Measurements from ENCODE around the gene DPP3. TPM values are rescaled to one million over a fixed set of nuclear protein-coding genes. Genes with fewer than 3 reads are reported as not detected.
"Not testable (repeated sequence)": the region's sequence is repeated elsewhere in the genome, so short reads cannot be mapped to it uniquely, and the experiment has no call there.

Gene DPP3
- total RNA-seq, 1 donor from 2014 or later, result 63.3 TPM

DNA sequence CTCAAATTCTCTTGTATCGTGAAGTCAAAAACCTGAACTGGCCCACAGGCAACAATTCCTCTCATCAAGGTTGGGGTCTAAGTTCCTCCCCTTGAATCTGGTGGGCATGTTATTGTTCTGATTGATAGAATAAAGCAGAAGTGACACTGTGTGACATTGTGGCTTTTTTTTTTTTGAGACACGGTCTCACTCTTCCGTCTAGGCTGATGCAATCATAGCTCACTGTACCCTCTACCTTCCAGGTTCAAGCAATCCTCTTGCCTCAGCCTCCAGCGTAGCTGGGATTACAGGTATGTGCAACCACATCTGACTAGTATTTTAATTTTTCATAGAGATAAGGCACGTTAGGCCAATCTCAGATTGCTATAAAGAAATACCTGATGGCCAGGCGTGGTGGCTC, 22.4 kb upstream of the DPP3 start:
- CTCF ChIA-PET, result interaction anchor here (1.7 kb wide), 1 partner anchor 19 kb away, joined by 8 read pairs; the partner anchor contains the start of gene MRPL11
- no peak for DNase-seq
- POLR2A ChIA-PET, result interaction anchor here (0.6 to 2.7 kb wide), 7 partner anchors 9 to 1328 kb away, joined by 3 to 34 read pairs (median 4); partner anchors contain the start of genes DPP3, PELI3 and RBM4B
- TF ChIP-seq CTCF (IDR thresholded peaks at IDR 0.05), result no peak
- Mint-ChIP-seq H3K27ac (peak overlapping the region; percentile 79), H3K4me3 (peak overlapping the region; percentile 55), H3K4me1 (peaks cover 43% of the 10 kb centered on the region), H3K36me3 (ENCODE audit: low read depth) (no peaks in the 10 kb centered on the region), H3K27me3 (peaks cover 8% of the 10 kb centered on the region), H3K9me3 (no peaks in the 10 kb centered on the region)
- intact Hi-C loops (cut with micrococcal nuclease), result loop anchor here (1.0 kb wide), 1 partner anchor 8 kb away; the partner anchor contains the start of gene PELI3
- ATAC-seq (ENCODE audit: low read depth), result peak; percentile 72

DNA sequence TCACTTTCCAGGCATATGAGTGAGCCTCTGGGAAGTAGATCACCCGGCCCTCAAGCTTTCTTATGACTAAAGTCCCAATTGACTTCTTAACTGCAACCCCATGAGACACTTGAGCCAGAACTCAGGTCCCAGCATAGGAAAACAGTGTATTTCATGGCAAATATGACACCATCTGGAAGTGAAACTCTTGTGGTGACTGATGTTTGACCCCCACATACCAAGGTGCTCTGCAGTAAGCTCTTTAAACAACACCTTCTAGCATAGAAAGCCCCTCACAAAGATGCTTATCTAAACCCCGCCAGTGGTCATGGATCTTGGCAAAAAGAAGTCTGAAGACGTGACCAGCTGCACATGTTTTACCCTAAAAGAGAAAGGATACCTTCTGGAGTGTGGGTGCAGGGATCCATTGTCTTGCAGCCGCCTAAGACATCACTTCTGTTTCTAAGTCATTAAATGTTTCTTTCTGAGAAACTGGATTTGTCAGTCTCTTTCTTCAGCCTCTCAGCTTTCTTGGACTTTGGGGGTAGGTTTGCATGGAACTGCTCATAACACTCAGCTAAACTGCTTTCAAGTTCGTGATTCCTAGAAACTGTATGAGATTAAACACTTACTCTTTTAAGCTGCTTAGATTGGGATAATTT, 21.0 kb upstream of the DPP3 start:
- Mint-ChIP-seq H3K4me1 (peaks cover 48% of the 10 kb centered on the region), H3K27me3 (peaks cover 2% of the 10 kb centered on the region), H3K9me3 (no peaks in the 10 kb centered on the region), H3K27ac (peak overlapping the region; percentile 79), H3K4me3 (peak overlapping the region; percentile 55), H3K36me3 (ENCODE audit: low read depth) (no peaks in the 10 kb centered on the region)
- no peak for DNase-seq
- intact Hi-C loops (cut with micrococcal nuclease), result no loop called here
- no peak for TF ChIP-seq CTCF (IDR thresholded peaks at IDR 0.05)
- POLR2A ChIA-PET, result interaction anchor here (0.5 to 2.7 kb wide), 3 partner anchors 20 to 570 kb away, joined by 3 to 15 read pairs (median 10); partner anchors contain the start of genes DPP3 and MRPL11
- peak; percentile 64 for ATAC-seq (ENCODE audit: low read depth)
- CTCF ChIA-PET, result interaction anchor here (0.9 to 1.6 kb wide), 4 partner anchors 19 to 219 kb away, joined by 3 to 6 read pairs (median 4); partner anchors contain the start of genes MRPL11 and RBM4B

DNA sequence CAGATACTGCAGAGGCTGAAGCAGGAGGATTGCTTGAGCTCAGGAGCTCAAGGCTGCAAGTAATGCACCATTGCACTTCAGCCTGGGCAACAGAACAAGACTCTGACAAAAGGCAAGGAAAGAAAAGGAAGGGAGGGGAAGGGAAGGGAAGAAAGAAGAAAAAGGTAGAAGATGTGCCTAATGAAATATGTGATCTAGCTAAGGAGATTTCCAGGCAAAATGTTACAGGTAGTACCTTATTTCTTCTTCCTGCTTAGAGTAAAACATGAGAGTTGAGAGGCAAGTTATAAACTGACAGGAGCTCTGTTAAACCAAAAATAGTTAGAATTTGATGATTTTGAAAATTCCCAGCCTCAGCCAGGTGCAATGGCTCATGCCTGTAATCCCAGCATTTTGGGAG, 18.2 kb upstream of the DPP3 start:
- Mint-ChIP-seq H3K4me3 (no peak overlapping the region), H3K4me1 (peaks cover 58% of the 10 kb centered on the region), H3K27ac (no peak overlapping the region), H3K27me3 (no peaks in the 10 kb centered on the region), H3K9me3 (no peaks in the 10 kb centered on the region), H3K36me3 (ENCODE audit: low read depth) (no peaks in the 10 kb centered on the region)
- intact Hi-C loops (cut with micrococcal nuclease), result no loop called here
- no peak for TF ChIP-seq CTCF (IDR thresholded peaks at IDR 0.05)
- no peak for DNase-seq
- ChIA-PET POLR2A (interaction anchor here (1.2 kb wide), 1 partner anchor 23 kb away, joined by 3 read pairs; the partner anchor contains the start of gene MRPL11), CTCF (interaction anchor here (1.1 to 1.2 kb wide), 2 partner anchors 23 to 216 kb away, joined by 3 read pairs; partner anchors contain the start of genes MRPL11 and RBM4B)
- no peak for ATAC-seq (ENCODE audit: low read depth)

- no peak for TF ChIP-seq CTCF (IDR thresholded peaks at IDR 0.05)
- CTCF ChIA-PET, result interaction anchor here (0.8 to 1.3 kb wide), 2 partner anchors 23 to 24 kb away, joined by 3 read pairs; partner anchors contain the start of gene MRPL11
- H3K4me1 Mint-ChIP-seq, result peaks cover 58% of the 10 kb centered on the region
- H3K27me3 Mint-ChIP-seq, result no peaks in the 10 kb centered on the region
- intact Hi-C loops (cut with micrococcal nuclease), result no loop called here
- ATAC-seq (ENCODE audit: low read depth), result no peak
- no peak for DNase-seq
- no peaks in the 10 kb centered on the region for H3K36me3 Mint-ChIP-seq (ENCODE audit: low read depth)
- H3K4me3 Mint-ChIP-seq, result no peak overlapping the region
- no peak overlapping the region for H3K27ac Mint-ChIP-seq
- no peaks in the 10 kb centered on the region for H3K9me3 Mint-ChIP-seq
- POLR2A ChIA-PET, result interaction anchor here (1.2 kb wide), 1 partner anchor 24 kb away, joined by 3 read pairs; the partner anchor contains the start of gene MRPL11
Measured at GRCh38 chr11:66462911-66463310, 17.3 kb upstream of the DPP3 start.

DNA sequence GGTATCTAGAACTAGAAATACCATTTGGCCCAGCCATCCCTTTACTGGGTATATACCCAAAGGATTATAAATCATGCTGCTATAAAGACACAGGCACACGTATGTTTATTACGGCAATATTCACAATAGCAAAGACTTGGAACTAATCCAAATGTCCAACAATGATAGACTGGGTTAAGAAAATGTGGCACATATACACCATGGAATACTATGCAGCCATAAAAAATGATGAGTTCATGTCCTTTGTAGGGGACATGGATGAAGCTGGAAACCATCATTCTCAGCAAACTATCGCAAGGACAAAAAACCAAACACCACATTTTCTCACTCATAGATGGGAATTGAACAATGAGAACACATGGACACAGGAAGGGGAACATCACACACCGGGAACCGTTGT, 16.1 kb upstream of the DPP3 start:
- CTCF ChIA-PET, result interaction anchor here (1.3 kb wide), 1 partner anchor 25 kb away, joined by 3 read pairs; the partner anchor contains the start of gene MRPL11
- POLR2A ChIA-PET; ATAC-seq (ENCODE audit: low read depth); H3K9me3 Mint-ChIP-seq; H3K36me3 Mint-ChIP-seq (ENCODE audit: low read depth); H3K4me3 Mint-ChIP-seq; intact Hi-C loops (cut with micrococcal nuclease); H3K27me3 Mint-ChIP-seq; H3K27ac Mint-ChIP-seq; DNase-seq: not testable (repeated sequence)
- peaks cover 50% of the 10 kb centered on the region for H3K4me1 Mint-ChIP-seq

Measured in activated B cell treated with CpG ODN at 0.5 μM for 24 hours (primary cell).